Measurements from ENCODE around the gene LIPC.

DNA sequence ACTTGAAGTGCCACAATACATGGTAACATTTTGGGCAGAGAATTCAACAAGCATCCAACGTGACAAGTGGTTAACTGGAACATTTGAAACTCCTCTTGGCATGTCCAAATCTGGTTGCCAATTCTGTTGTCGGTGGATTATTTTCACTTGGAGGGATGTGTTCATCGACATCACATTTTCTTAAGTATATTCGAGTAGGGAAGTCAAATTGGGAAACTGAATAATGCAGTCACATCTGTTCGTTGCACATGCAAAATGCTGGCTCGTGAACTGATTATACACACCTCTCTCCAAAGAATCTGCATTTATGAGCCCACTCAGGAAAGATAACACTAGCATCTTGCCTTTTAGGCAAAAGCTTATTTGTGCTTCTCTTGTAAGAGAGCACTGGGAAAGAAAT is 139.7 kb downstream of the LIPC start:
- TF ChIP-seq USF2 (IDR thresholded peaks at IDR 0.05; ENCODE audit: borderline replicate concordance, low read depth, low read length): no peak
- TF ChIP-seq EP300 (IDR thresholded peaks at IDR 0.05; ENCODE audit: borderline replicate concordance in 1 of 2, control insufficient read depth in 1 of 2, low read depth in 2 of 2, low read length in 2 of 2): no peak
- TF ChIP-seq GABPA (IDR thresholded peaks at IDR 0.05; ENCODE audit: low read depth): no peak
- no peak for TF ChIP-seq CTCF (IDR thresholded peaks at IDR 0.05 in 2 of 3, conservative IDR thresholded peaks at IDR 0.05 in 1 of 3; ENCODE audit: control insufficient read depth in 2 of 3, extremely low read depth in 1 of 3, insufficient read depth in 1 of 3, low read depth in 3 of 3, low read length in 3 of 3)
- no peak for TF ChIP-seq ZSCAN29 (IDR thresholded peaks at IDR 0.05)
- TF ChIP-seq RAD21 (IDR thresholded peaks at IDR 0.05; ENCODE audit: insufficient read depth, low read depth, low read length): no peak
- no peak for TF ChIP-seq ATF7 (IDR thresholded peaks at IDR 0.05; ENCODE audit: low read depth)
- TF ChIP-seq HDAC6 (IDR thresholded peaks at IDR 0.05; ENCODE audit: unreplicated experiment): no peak
- TF ChIP-seq SMAD5 (IDR thresholded peaks at IDR 0.05; ENCODE audit: low read depth): no peak
- TF ChIP-seq ZNF274 (IDR thresholded peaks at IDR 0.05; ENCODE audit: insufficient read depth, insufficient read length): no peak
- TF ChIP-seq, protein P1, sequence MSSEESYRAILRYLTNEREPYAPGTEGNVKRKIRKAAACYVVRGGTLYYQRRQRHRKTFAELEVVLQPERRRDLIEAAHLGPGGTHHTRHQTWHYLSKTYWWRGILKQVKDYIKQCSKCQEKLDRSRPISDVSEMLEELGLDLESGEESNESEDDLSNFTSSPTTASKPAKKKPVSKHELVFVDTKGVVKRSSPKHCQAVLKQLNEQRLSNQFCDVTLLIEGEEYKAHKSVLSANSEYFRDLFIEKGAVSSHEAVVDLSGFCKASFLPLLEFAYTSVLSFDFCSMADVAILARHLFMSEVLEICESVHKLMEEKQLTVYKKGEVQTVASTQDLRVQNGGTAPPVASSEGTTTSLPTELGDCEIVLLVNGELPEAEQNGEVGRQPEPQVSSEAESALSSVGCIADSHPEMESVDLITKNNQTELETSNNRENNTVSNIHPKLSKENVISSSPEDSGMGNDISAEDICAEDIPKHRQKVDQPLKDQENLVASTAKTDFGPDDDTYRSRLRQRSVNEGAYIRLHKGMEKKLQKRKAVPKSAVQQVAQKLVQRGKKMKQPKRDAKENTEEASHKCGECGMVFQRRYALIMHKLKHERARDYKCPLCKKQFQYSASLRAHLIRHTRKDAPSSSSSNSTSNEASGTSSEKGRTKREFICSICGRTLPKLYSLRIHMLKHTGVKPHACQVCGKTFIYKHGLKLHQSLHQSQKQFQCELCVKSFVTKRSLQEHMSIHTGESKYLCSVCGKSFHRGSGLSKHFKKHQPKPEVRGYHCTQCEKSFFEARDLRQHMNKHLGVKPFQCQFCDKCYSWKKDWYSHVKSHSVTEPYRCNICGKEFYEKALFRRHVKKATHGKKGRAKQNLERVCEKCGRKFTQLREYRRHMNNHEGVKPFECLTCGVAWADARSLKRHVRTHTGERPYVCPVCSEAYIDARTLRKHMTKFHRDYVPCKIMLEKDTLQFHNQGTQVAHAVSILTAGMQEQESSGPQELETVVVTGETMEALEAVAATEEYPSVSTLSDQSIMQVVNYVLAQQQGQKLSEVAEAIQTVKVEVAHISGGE (CRISPR knock-in tag; IDR thresholded peaks at IDR 0.05): no peak
- no peak for TF ChIP-seq ZNF24 (IDR thresholded peaks at IDR 0.05)

All from GM12878 (cell line).